ENCODE results near the gene APMAP.

APMAP gene

GRCh38 chr20:25018841-25019240 lies 26.3 kb upstream of the APMAP start:
- no peak overlapping the region for H3K4me3 ChIP-seq (ENCODE audit: low read depth, low read length)
- DNase-seq (ENCODE audit: low read depth): no peak
- TF ChIP-seq, protein P1, sequence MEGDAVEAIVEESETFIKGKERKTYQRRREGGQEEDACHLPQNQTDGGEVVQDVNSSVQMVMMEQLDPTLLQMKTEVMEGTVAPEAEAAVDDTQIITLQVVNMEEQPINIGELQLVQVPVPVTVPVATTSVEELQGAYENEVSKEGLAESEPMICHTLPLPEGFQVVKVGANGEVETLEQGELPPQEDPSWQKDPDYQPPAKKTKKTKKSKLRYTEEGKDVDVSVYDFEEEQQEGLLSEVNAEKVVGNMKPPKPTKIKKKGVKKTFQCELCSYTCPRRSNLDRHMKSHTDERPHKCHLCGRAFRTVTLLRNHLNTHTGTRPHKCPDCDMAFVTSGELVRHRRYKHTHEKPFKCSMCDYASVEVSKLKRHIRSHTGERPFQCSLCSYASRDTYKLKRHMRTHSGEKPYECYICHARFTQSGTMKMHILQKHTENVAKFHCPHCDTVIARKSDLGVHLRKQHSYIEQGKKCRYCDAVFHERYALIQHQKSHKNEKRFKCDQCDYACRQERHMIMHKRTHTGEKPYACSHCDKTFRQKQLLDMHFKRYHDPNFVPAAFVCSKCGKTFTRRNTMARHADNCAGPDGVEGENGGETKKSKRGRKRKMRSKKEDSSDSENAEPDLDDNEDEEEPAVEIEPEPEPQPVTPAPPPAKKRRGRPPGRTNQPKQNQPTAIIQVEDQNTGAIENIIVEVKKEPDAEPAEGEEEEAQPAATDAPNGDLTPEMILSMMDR (IDR thresholded peaks at IDR 0.05; ENCODE audit: low read depth, low read length, missing control alignments): no peak

- TF ChIP-seq, protein P1 (IDR thresholded peaks at IDR 0.05; ENCODE audit: low read depth, low read length, missing control alignments): no peak
- H3K4me3 ChIP-seq (ENCODE audit: low read depth, low read length): no peak overlapping the region
- no peak for DNase-seq (ENCODE audit: low read depth)
These were observed 25.9 kb upstream of the APMAP start for GRCh38 chr20:25018425-25018824.

- no peak for DNase-seq (ENCODE audit: low read depth)
- H3K4me3 ChIP-seq (ENCODE audit: low read depth, low read length): no peak overlapping the region
- TF ChIP-seq, protein P1 (IDR thresholded peaks at IDR 0.05; ENCODE audit: low read depth, low read length, missing control alignments): no peak
These were observed 24.8 kb upstream of the APMAP start for GRCh38 chr20:25017257-25017803.

GRCh38 chr20:25016471-25016870 lies 23.9 kb upstream of the APMAP start:
- no peak for DNase-seq (ENCODE audit: low read depth)
- no peak overlapping the region for H3K4me3 ChIP-seq (ENCODE audit: low read depth, low read length)
- TF ChIP-seq, protein P1 (IDR thresholded peaks at IDR 0.05; ENCODE audit: low read depth, low read length, missing control alignments): no peak

- H3K4me3 ChIP-seq (ENCODE audit: low read depth, low read length): no peak overlapping the region
- DNase-seq (ENCODE audit: low read depth): no peak
- TF ChIP-seq, protein P1 (IDR thresholded peaks at IDR 0.05; ENCODE audit: low read depth, low read length, missing control alignments): no peak
These were observed 23.4 kb upstream of the APMAP start for GRCh38 chr20:25015986-25016385.

GRCh38 chr20:25014816-25015215 lies 22.3 kb upstream of the APMAP start:
- TF ChIP-seq, protein P1 (IDR thresholded peaks at IDR 0.05; ENCODE audit: low read depth, low read length, missing control alignments): no peak
- DNase-seq (ENCODE audit: low read depth): no peak
- H3K4me3 ChIP-seq (ENCODE audit: low read depth, low read length): no peak overlapping the region

All from GM12864 (cell line).